ENCODE results near the gene POLR2E. TPM values are rescaled to one million over a fixed set of nuclear protein-coding genes. Genes with fewer than 3 reads are reported as not detected.
A peak's percentile ranks its signal among the peaks of the same experiment; 100 is the strongest.

POLR2E gene
- total RNA-seq, 2 experiments from 2014 or later = 271 to 282 TPM

GRCh38 chr19:1136201-1136600 is 41.0 kb upstream of the POLR2E start:
- H3K27me3 Mint-ChIP-seq = no peaks in the 10 kb centered on the region
- POLR2A ChIA-PET = interaction anchor here (1.6 kb wide), 1 partner anchor 19 kb away, joined by 3 read pairs; no protein-coding TSS in a partner anchor
- H3K27ac Mint-ChIP-seq = peak overlapping the region; percentile 79
- H3K4me3 Mint-ChIP-seq = no peak overlapping the region
- DNase-seq (peak; percentile 17), ATAC-seq (no peak)
- no peak for TF ChIP-seq CTCF (IDR thresholded peaks at IDR 0.05)
- no peaks in the 10 kb centered on the region for H3K9me3 Mint-ChIP-seq
- CTCF ChIA-PET = no interaction called here
- peaks cover 25% of the 10 kb centered on the region for H3K4me1 Mint-ChIP-seq (ENCODE audit: low read depth)
- intact Hi-C loops (cut with micrococcal nuclease) = loop anchor here (10.0 kb wide), 1 partner anchor 49 kb away; no protein-coding TSS in a partner anchor
- H3K36me3 Mint-ChIP-seq (ENCODE audit: low read depth) = peaks cover 13% of the 10 kb centered on the region

GRCh38 chr19:1135454-1135853 is 40.3 kb upstream of the POLR2E start:
- no peak overlapping the region for H3K4me3 Mint-ChIP-seq
- POLR2A ChIA-PET = interaction anchor here (1.0 to 1.6 kb wide), 2 partner anchors 11 to 20 kb away, joined by 3 read pairs; no protein-coding TSS in a partner anchor
- H3K36me3 Mint-ChIP-seq (ENCODE audit: low read depth) = peaks cover 13% of the 10 kb centered on the region
- DNase-seq (no peak), ATAC-seq (no peak)
- no peak for TF ChIP-seq CTCF (IDR thresholded peaks at IDR 0.05)
- H3K27me3 Mint-ChIP-seq = no peaks in the 10 kb centered on the region
- no peak overlapping the region for H3K27ac Mint-ChIP-seq
- H3K9me3 Mint-ChIP-seq = no peaks in the 10 kb centered on the region
- CTCF ChIA-PET = no interaction called here
- peaks cover 31% of the 10 kb centered on the region for H3K4me1 Mint-ChIP-seq (ENCODE audit: low read depth)
- intact Hi-C loops (cut with micrococcal nuclease) = loop anchor here (10.0 kb wide), 1 partner anchor 49 kb away; no protein-coding TSS in a partner anchor

GRCh38 chr19:1134431-1134830 is 39.3 kb upstream of the POLR2E start:
- peaks cover 11% of the 10 kb centered on the region for H3K36me3 Mint-ChIP-seq (ENCODE audit: low read depth)
- ATAC-seq (no peak), DNase-seq (no peak)
- CTCF ChIA-PET = interaction anchor here (2.7 kb wide), 1 partner anchor 21 kb away, joined by 10 read pairs; no protein-coding TSS in a partner anchor
- peaks cover 41% of the 10 kb centered on the region for H3K4me1 Mint-ChIP-seq (ENCODE audit: low read depth)
- POLR2A ChIA-PET = interaction anchor here (0.6 to 1.0 kb wide), 2 partner anchors 12 to 88 kb away, joined by 3 read pairs; no protein-coding TSS in a partner anchor
- H3K9me3 Mint-ChIP-seq = no peaks in the 10 kb centered on the region
- no peaks in the 10 kb centered on the region for H3K27me3 Mint-ChIP-seq
- H3K4me3 Mint-ChIP-seq = no peak overlapping the region
- TF ChIP-seq CTCF (IDR thresholded peaks at IDR 0.05) = no peak
- intact Hi-C loops (cut with micrococcal nuclease) = loop anchor here (10.0 kb wide), 1 partner anchor 50 kb away; no protein-coding TSS in a partner anchor
- peak overlapping the region; percentile 25 for H3K27ac Mint-ChIP-seq

- Mint-ChIP-seq H3K4me1 (ENCODE audit: low read depth) (peaks cover 41% of the 10 kb centered on the region), H3K27me3 (no peaks in the 10 kb centered on the region), H3K9me3 (no peaks in the 10 kb centered on the region), H3K27ac (peak overlapping the region; percentile 94), H3K4me3 (peak overlapping the region; percentile 85), H3K36me3 (ENCODE audit: low read depth) (peaks cover 4% of the 10 kb centered on the region)
- no peak for TF ChIP-seq CTCF (IDR thresholded peaks at IDR 0.05)
- ATAC-seq (peak; percentile 58), DNase-seq (peak; percentile 88)
- ChIA-PET CTCF (interaction anchor here (0.6 to 2.7 kb wide), 4 partner anchors 20 to 133 kb away, joined by 3 to 10 read pairs (median 3); no protein-coding TSS in a partner anchor), POLR2A (interaction anchor here (0.6 to 2.7 kb wide), 6 partner anchors 10 to 112 kb away, joined by 3 to 8 read pairs (median 4); partner anchors contain the start of genes ARHGAP45, RNU6-2 and TMEM259)
- intact Hi-C loops (cut with micrococcal nuclease) = loop anchor here (10.0 kb wide), 1 partner anchor 51 kb away; no protein-coding TSS in a partner anchor
Measured at GRCh38 chr19:1133471-1133929, 38.3 kb upstream of the POLR2E start.

Data from activated CD8-positive, alpha-beta T cell treated with anti-CD3 and anti-CD28 coated beads for 36 hours (primary cell).